GM12872 (cell line): ENCODE results near the gene ZNF576.

ENCODE experiments used
- CTCF ChIP-seq: IDR thresholded peaks from 3 replicates; pipeline ENCODE4 v1.5.1; 2011; ENCODE audit warnings: low read depth, mild to moderate bottlenecking, low read length, moderate library complexity; ENCODE audit not compliant: insufficient read depth

ZNF576 gene

GRCh38 chr19:43634872-43635560 lies 38.6 kb downstream of the ZNF576 start:
- TF ChIP-seq CTCF, result no peak

- no peak for TF ChIP-seq CTCF
Measured at GRCh38 chr19:43636121-43636683, 39.8 kb downstream of the ZNF576 start.

DNA sequence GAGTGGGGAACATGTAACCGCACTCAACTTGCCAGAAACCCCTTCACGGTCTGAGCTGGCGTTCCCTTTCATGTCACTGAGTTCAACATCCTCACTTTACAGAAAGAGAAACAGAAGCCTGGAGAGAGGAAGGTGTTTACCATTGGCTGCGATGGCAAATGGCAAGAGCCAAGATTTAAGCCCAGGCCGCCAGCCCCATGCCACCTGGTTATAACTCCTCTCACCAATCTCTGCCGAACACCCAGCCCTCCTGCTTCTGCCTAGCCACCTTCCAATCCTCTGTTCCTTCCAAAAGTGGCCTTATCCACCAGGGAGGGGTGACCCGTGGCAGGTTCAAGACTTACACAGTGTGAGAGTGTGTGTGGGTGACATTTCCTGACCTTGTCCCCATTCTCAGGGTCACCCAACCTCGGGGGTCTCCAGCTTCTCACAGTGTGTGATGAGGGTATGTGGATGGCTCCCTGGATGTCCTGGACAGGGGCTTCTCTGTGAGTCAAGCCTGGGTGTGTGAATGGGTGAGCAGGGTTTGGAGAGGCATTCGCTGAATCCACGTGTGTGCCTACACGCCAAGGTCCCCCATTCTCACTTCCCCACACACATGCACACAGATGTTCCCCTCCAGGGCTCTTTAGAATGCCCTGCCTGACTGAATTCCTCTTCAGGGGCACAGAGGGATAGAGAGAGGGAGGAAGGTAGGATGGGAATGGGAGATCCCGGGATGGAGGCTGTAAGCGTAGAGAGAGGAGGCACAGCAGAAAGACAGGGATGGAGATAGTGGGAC lies 42.0 kb downstream of the ZNF576 start:
- no peak for TF ChIP-seq CTCF

GRCh38 chr19:43638995-43639518 lies 42.7 kb downstream of the ZNF576 start:
- TF ChIP-seq CTCF, result no peak

GRCh38 chr19:43639519-43640423 lies 43.4 kb downstream of the ZNF576 start, which contains the start of gene CADM4:
Gene CADM4 (minus strand): TSS chr19:43639850. CDS start chr19:43639790, 60 bp downstream.
- no peak for TF ChIP-seq CTCF

GRCh38 chr19:43640424-43640757 lies 44.0 kb downstream of the ZNF576 start:
- no peak for TF ChIP-seq CTCF
